ENCODE measurements around the gene CORO1C. TPM values are rescaled to one million over a fixed set of nuclear protein-coding genes. Genes with fewer than 3 reads are reported as not detected.
A peak's percentile ranks its signal among the peaks of the same experiment; 100 is the strongest.
"Not testable (repeated sequence)": the region's sequence is repeated elsewhere in the genome, so short reads cannot be mapped to it uniquely, and the experiment has no call there.

The CORO1C gene
- total RNA-seq, 1 donor from 2014 or later, result 190 TPM

DNA sequence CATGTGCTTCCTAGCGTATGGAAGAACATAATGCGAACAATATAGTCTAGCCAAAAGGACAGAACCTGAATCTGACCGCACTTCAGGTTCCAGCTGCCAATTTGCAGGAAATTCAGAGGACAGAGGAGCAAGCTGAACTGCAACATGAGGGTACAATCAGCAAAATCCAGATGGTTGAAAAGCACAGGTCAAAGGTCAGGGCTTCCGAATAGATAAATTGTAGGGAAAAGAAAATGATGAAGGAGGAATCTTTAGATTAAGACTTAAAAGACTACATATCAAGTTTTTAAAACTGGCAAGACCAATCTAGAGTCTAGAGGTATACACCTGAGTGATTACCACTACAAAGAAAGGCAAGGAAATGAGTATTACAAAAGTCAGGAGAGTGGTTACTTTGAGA lies 55.5 kb downstream of the CORO1C start:
- no peak for DNase-seq (ENCODE audit: low read depth in 2 of 2)

DNA sequence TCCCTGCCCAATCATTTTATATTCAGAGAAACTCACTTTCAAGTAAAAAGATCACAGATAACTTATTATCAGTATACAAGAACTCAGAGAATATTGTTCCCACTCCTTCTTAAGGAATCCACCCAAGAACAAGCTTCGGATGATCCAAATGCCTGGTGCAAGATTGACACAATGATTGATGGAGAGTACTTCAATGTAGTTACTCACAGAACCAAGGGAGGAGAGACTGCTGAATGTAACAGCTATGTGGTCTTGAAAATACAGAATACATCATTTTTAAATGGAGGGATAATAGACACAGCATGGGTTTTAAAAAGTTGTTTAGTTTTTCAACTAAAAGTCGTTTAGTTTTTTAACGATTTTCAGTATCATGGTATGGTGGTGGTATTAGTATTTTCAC lies 59.3 kb downstream of the CORO1C start:
- DNase-seq (ENCODE audit: low read depth in 2 of 2), result no peak

DNA sequence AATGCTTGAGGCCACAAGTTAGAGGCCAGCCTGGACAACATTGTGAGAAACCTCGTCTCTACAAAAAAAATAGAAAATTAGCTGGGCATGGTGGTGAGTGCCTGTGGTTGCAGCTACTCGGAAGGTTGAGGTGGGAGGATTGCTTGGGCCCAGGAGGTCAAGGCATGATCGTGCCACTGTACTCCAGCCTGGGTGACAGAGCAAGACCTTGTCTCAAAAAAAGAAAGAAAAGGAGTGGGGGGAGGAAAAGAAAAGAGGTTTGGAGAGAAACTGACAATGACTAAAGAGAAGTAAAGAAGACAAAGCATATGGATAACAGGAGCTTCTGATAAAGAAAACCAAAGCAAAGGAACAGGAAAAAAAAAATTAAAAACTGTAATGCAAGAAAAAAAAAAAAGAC lies 60.2 kb downstream of the CORO1C start:
- no peak for DNase-seq (ENCODE audit: low read depth in 2 of 2)

GRCh38 chr12:108670066-108670631 lies 61.2 kb downstream of the CORO1C start:
- no peak for DNase-seq (ENCODE audit: low read depth in 2 of 2)

DNA sequence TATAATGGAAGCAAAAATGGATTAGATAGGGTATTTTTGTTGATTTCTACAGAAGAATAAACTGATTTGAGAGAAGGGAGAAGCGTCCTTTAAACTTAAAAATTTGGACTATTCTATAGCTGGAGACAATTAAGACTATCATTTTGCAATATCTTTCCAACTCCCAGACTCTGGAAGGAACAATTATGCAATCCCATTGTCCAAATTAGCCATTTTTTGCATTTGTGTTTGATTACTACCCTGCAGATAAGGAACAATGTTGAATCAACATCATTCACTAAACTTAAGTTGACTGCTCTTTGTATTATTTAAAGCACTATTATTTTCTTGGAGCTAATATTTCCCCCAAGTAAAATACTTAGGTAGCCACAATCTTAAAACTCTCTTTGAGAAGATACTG lies 62.8 kb downstream of the CORO1C start:
- DNase-seq (ENCODE audit: low read depth in 2 of 2), result no peak

- no peak for DNase-seq (ENCODE audit: low read depth in 2 of 2)
Observed at GRCh38 chr12:108668063-108668462, 63.3 kb downstream of the CORO1C start.

DNA sequence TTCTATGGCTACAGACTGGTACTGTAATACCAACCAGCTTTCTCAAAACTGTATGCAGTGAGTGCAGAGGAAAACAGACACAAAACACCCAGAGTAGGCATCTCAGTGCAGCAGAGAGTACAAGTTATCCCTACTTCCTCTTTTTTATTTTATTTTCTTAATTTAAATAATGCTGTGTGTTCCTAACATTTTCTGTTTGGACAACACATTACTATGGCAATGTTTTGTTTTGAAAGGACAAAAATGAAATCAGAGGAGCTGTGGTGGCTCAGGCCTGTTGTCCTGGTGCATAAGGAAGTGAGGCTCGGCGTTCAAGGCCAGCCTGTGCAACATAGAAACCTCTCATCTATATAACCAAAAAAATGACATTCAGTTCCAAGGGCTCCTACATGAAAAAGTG lies 64.0 kb downstream of the CORO1C start:
- DNase-seq (ENCODE audit: low read depth in 2 of 2), result no peak

- DNase-seq (ENCODE audit: low read depth in 2 of 2), result peak in 1 of 2 donors; percentile 23
Observed at GRCh38 chr12:108666401-108666881, 64.9 kb downstream of the CORO1C start.

DNA sequence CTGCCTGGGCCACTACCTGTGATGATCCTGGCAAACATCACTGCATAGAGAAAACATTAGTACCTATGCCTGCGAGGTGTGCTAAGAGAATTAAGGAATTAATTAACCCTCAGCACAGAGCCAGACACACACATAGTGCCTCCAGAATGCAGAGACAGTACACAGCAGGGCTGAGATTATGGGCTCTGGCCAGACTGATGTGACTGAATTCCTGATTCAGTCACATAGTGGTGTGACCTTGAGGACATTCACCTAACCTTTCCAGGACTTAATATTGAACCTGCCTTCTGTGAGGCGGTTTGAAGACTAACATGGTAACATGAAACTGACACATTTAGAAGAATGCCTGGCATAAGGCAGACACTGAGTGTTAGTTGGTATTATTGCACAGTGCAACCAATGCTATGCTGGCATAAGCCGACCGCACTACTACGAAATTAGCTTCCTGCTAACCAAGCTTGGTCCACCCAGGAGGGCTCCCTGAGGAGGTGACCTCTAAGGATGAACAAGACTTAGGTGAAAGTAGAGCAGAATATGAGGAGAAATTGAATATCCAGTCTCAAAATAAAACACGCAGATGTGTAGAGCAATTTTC lies 65.6 kb downstream of the CORO1C start:
- DNase-seq (ENCODE audit: low read depth in 2 of 2), result no peak

DNA sequence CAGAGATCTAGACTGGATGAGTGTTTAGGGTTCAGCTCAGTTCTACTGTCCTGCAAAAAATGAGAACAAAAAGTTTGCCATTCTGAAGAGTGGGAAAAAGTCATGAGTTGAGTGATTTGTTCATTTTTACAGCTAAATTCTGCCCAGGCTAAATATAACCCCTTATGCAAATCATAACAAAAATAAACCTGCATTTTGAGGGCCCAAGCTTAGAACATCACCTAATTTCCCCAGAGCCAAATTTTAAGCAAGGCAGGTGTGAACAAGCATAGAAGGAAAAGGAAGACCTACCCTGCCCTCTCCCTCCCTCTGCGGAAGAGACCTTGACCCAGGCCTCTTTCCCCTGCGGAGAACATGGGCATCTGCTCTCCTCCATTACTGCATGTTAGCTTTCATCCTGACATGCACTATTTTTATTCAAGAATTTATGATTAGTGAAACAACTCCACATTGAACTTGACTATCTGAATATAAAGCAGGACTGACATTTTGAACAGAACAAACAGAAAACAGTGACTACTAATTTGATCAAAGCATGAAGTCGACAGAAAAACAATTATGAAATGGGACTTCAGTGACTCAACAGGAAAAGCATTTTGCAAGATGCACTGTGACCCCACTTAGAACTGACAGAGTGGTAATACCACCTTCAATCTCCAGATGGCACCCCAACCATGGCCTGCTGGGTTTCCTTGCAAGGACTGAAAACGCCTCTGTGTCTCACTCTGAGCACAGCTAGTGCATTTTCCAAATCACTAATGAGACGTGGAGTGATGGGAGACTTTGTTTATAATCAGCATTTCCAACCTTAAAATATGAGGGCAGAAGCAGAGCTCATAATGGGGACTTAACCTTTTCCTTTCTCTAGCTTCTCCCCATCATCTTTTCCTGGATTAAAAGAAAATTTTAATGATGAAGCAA lies 66.7 kb downstream of the CORO1C start:
- DNase-seq (ENCODE audit: low read depth in 2 of 2), result peak; percentile 95 to 96

- DNase-seq (ENCODE audit: low read depth in 2 of 2), result no peak
Observed at GRCh38 chr12:108663324-108664015, 67.8 kb downstream of the CORO1C start.

- DNase-seq (ENCODE audit: low read depth in 2 of 2), result not testable (repeated sequence)
Observed at GRCh38 chr12:108658115-108658514, 73.2 kb downstream of the CORO1C start.

DNA sequence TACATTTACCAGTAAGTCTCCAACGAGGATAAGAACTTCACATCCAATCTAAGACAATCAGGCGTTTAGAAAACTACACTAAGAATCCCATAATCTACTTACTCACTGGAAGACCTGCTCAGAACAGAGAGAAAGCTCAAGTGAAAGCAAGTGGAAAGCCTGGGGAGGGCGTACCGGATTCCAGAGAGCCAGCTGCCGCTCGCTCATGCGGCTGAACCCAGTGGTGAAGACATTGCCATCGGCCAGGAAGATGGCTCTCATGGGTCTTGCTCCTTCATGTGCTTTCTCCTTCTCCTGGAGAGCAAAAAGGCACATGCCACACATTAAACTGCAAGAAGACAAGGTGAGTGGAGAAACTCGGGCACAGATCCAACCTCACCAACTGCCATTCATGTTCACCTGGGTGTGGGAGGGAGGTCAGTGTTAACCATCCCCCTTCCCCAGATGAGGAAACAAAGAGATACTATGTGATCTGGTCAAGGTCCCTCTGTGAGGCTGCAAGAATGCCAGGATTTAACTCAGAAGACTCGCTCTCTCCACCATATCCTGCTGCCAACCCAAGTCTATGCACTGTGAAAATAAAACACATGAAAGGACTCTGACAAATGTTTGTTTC lies 74.1 kb downstream of the CORO1C start:
- DNase-seq (ENCODE audit: low read depth in 2 of 2), result no peak

- not testable (repeated sequence) for DNase-seq (ENCODE audit: low read depth in 2 of 2)
Observed at GRCh38 chr12:108656247-108656646, 75.1 kb downstream of the CORO1C start.

DNA sequence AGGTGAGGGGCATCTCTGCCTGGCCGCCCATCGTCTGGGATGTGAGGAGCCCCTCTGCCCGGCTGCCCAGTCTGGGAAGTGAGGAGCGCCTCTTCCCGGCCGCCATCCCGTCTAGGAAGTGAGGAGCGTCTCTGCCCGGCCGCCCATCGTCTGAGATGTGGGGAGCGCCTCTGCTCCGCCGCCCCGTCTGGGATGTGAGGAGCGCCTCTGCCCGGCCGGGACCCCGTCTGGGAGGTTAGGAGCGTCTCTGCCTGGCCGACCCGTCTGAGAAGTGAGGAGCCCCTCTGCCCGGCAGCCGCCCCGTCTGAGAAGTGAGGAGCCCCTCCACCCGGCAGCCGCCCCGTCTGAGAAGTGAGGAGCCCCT lies 75.5 kb downstream of the CORO1C start:
- not testable (repeated sequence) for DNase-seq (ENCODE audit: low read depth in 2 of 2)

GRCh38 chr12:108654622-108655021 lies 76.7 kb downstream of the CORO1C start:
- not testable (repeated sequence) for DNase-seq (ENCODE audit: low read depth in 2 of 2)

GRCh38 chr12:108653922-108654321 lies 77.4 kb downstream of the CORO1C start:
- no peak for DNase-seq (ENCODE audit: low read depth in 2 of 2)

GRCh38 chr12:108653082-108653516 lies 78.2 kb downstream of the CORO1C start:
- DNase-seq (ENCODE audit: low read depth in 2 of 2), result no peak

DNA sequence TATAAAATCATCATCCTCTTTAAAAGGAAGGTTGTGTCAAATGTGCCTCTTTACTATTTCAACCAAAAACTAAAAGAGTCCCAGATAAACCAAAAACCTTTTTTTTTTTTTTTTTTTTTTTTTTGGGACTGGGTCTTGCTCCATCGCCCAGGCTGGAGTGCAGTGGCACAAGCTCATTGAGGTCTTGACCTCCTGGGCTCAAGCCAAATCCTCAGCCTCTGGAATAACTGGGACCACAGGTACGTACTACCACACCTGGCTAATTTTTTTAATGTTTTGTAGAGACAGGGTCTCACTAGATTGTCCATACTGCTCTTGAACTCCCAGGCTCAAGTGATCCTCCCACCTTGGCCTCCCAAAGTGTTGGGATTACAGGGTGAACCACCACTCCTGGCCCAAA lies 81.2 kb downstream of the CORO1C start:
- DNase-seq (ENCODE audit: low read depth in 2 of 2), result no peak

- DNase-seq (ENCODE audit: low read depth in 2 of 2), result peak in 1 of 2 donors; percentile 79
Observed at GRCh38 chr12:108649669-108650068, 81.6 kb downstream of the CORO1C start.

DNA sequence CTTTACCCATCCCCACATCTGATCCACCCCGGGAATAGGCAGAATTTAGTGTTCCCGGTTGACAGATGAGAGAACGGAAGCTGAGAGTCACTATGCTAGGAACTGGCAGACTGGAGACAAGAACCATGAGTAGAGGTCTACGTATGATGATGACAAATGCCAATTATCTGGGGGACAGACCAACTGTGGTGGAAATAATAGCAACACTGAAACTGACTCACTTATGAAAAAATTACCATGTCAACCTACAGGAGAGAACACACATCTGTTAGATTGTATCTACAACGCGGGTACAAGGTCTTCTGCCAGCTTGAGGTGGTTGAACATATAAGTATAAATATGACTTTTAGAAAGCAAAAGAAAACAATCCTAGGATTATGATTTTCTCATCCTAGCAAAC lies 82.2 kb downstream of the CORO1C start:
- peak in 1 of 2 donors; percentile 55 for DNase-seq (ENCODE audit: low read depth in 2 of 2)
